Erythroblast (primary cell): Measurements from ENCODE around the gene TNIK.

Source experiments
- GATA1 ChIP-seq: IDR thresholded peaks from 2 replicates; pipeline ENCODE4 v1.6.1; 2011; ENCODE audit warnings: low read depth, mild to moderate bottlenecking, control low read depth, low read length, moderate library complexity
- POLR2A ChIP-seq: IDR thresholded peaks from 2 replicates; pipeline ENCODE4 v1.6.1; 2011; ENCODE audit warnings: mild to moderate bottlenecking, low read length

DNA sequence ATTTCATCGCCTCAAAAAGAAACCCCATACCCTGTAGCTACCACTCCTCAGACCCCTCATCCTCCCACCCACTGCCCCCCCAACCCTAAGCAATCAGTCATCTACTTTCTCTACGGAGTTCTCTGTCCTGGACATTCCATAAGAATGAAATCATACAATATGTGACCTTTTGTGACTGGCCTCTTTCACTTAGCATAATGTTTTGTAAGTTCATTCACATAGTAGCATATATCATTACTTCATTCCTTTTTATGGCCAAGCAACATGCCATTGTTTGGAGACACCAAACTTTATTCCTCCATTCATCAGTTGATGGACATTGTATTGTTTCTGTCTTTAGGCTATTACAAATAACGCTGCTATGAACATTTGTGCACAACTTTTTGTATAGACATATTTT is 64.2 kb downstream of the TNIK start:
- no peak for TF ChIP-seq POLR2A
- no peak for TF ChIP-seq GATA1
